Bone marrow (tissue), 2 donors: ENCODE results near the gene C6orf52.
"Not testable (repeated sequence)": the region's sequence is repeated elsewhere in the genome, so short reads cannot be mapped to it uniquely, and the experiment has no call there.

Source experiments
- DNase-seq, 2 donors: peaks; one replicate each; lab custom pipeline; 2025; lab: John Stamatoyannopoulos, UW

The C6orf52 gene

DNA sequence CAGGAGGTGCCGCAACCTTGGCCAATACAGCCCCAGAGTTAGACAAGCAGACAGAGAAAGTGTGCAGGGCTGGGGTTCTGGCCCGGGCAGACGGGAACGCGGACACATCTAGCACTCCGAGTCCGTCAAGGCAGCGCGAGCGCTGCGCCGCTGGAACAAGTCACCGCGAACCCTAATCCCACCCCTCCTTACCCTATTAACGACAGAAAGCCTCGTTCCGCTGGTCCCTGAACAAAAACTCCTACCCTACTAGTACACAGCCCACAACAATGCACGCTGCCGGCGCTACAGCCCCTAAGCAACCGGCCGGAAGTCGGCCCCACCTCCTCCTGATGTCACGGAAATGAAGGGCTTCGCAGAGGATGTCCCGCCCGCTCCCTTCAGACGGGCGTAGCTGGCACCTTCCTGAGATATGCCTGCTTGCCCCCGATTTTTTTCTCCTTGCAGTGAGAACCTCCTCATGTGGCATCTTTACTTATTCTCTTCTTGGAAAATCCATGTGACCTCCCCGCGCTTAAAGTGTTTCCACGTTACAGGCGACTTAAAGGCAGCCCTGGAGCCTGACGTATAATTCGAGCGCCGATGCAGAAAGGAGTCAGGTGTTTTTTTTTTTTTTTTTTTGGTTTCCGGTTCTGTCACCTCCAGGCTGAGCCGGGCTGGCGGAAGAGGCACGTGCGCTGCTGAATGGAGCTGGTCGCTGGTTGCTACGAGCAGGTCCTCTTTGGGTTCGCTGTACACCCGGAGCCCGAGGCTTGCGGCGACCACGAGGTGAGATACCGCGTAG, at the start of gene C6orf52, which contains the start of gene PAK1IP1:
C6orf52 (minus strand) TSS at position 315 of the 784 bp plus-strand sequence. CDS start 7,066 bp downstream, outside the sequence.
PAK1IP1 (plus strand) TSS at position 671 of the 784 bp plus-strand sequence; CDS start at position 685, 14 bp downstream.
- DNase-seq, result peak; percentile 89 to 90

DNA sequence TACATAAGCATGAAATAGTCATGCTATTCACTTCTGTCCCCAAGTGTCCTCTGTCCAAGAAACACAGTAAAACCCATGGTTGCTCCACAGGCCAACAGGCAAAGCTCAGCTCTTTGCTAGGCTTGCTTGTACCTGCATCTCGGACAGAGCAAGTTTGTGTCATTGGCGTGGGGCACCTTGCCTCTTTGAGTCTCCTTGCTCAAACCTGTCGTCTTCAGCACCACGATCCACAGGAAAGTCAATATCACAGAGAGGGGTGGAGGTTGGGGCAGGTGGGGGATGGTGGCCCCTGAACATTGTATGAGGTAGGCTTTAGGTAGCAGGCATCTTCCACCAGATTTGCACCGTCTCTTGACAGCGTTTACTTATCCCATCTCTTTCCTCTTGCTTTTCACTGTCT, 49.1 kb upstream of the C6orf52 start:
- no peak for DNase-seq

DNA sequence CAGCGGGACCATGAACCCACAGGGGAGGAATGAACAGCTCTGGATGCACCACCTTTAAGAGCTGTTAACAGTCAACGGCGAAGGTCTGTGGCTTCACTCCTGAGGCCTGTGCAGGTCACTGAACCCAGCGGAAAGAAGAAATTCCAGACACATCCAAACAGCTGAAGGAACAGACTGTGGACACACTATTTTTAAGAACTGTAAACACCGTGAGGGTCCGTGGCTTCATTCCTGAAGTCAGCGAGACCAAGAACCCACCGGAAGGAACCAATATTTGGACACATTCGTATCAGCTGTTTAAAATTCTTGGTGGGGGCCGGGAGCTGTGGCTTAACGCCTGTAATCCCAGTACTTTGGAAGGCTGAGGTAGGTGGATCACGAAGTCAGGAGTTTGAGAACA, 47.8 kb upstream of the C6orf52 start:
- no peak for DNase-seq

DNA sequence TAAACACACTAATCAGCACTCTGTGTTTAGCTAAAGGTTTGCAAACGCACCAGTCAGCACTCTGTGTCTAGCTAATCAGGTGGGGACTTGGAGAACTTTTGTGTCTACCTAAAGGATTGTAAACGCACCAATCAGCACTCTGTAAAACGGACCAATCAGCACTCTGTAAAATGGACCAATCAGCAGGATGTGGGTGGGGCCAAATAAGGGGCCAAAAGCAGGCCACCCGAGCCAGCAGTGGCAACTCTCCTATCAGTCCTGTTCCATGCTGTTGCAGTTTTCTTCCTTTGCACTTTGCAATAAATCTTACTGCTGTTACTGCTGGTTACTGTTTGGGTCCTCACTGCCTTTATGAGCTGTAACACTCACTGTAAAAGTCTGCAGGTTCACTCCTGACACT, 47.2 kb upstream of the C6orf52 start:
- DNase-seq, result not testable (repeated sequence)

DNA sequence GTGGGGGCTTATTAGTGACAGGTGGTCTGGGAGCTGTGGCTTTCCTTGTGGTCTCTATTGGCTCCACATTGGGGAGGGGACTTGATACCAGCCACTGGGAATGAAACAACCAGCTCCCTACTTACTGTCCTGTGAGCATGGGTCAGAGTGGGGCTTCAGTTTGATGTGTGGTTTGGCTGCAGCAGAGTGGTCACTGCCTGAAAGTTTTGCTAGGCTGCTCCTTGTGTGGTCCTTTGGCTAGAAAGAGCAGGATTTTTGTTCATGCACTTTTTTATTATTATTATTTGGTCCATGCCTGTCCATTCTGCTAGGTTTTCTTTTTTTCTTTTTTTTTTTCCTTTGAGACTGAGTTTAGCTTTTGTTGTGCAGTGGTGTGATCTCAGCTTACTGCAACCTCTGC, 45.6 kb upstream of the C6orf52 start:
- DNase-seq, result no peak

DNA sequence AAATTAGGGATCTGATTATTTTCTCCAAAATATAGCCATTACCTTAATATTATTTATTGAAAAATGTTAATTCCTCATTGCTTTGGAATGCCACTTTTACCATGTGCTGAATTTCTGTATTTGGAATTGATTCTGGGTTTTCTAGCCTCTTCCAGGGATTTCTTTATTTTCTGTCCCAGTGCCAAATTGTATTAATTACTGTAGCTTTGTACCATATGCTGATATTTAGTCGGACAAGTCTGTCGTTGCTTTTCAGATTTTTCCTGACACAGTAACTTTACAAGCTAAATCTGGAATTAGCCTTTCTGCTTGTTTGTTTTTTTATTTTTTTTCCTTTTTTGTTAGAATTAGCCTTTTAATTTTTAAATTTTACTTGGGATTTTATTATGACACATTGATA, 42.3 kb upstream of the C6orf52 start:
- no peak for DNase-seq

DNA sequence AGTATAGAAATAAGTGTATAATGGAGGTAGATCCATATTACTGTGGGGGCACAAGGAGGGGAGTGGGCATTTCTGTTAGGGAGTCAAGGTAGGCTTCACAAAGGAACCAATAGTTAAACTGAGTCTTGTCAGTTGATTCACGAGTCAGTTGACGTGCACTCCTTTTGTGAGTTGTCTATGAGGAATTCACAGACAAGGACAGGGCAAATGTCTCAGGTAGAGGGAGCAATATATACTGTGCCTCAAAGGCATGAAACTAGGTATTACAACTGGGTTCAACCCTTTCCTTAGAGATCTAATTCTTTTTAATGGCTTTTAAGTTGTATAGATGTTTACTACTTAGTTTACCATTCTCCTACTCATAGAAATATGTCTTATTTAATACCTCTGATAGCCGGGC, 39.4 kb upstream of the C6orf52 start:
- no peak for DNase-seq

DNA sequence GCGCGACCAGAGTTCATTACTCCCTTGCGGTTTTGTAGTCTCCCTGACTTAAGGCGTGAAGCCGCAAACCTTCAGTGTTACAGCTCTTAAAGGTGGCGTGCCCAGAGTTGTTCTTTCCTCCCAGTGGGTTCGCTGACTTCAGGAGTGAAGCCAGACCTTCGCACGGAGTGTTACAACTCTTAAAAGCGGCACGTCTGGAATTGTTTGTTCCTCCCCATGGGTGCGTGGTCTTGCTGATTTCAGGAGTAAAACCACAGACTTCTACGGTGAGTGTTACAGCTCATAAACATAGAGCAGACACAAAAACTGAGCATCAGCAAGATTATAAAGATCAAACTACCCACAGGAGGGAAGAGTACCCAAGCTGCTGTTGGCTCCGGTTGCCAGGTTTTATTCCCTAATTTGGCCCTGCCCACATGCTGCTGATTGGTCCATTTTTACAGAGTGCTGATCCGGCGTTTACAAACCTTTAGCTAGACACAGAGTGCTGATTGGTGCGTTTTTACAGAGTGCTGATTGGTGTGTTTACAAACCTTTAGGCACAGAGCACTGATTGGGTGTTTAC, 38.8 kb upstream of the C6orf52 start:
- no peak for DNase-seq

DNA sequence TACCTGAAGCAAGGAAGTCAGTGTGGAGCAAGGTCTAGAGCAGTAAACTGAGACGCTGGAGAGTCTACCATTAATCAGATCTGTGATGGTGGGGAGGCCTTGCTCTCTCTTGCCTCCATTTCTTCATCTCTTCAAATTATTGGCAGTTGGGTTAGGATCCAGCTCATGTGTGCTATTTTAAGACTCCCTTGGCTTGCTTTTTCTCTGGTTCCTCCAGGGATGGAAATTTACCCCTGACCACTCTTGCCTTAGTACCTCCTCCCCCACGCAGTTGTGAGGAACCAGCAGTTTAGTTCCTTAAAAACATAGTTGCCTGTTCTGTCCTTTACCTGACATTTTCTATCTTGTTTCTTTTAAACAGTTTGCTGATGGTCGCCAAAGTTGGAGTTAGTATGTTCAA, 35.8 kb upstream of the C6orf52 start:
- no peak for DNase-seq

DNA sequence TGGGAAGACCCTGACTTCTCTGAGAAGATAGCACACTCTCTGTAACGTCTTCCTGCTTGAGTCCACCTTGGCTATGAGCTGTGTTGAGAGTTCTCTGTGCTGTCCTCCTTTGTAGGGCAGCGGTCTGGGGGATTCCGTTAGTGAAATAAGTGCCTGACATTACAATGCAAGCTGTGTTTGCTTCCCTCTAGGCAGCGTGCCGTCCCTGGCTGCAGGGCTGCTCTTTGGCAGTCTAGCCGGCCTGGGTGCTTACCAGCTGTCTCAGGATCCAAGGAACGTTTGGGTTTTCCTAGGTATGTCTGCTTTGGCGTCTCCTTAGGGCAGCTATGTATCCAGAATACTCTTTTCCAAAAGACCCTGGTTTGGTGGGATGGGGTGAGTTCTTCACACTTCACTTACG, 31.3 kb upstream of the C6orf52 start:
- no peak for DNase-seq

DNA sequence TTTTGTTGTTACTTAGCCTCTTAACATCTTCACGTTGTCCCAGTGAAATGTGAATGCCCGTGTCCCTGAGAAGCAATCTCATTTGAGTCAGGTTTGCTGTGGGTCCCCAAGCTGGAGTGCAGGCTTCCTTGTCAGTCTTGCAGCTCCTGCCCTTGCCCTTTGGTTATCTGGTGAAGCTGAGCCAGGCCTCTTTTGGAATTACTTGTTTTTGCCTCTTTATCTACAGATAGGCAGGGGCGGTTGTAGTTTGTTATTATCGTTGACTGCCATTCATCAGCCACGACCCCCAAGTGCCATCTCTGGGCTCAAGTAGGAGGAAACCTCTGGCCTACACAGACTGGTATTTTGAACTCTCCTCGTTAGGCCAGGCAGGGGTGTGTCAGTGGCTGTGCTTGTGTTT, 30.6 kb upstream of the C6orf52 start:
- no peak for DNase-seq

DNA sequence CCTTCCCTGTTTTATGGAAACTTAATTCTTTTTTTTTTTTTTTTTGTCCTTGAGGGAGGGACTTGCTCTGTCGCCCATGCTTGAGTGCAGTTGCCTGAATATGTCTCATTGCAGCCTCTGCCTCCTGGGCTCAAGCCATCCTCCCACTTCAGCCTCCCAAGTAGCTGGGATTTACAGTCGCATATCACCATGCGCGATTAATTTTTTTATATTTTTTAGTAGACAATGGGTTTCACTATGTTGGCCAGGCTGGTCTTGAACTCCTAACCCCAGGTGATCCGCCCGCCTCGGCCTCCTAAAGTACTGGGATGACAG, 29.1 kb upstream of the C6orf52 start:
- no peak for DNase-seq

DNA sequence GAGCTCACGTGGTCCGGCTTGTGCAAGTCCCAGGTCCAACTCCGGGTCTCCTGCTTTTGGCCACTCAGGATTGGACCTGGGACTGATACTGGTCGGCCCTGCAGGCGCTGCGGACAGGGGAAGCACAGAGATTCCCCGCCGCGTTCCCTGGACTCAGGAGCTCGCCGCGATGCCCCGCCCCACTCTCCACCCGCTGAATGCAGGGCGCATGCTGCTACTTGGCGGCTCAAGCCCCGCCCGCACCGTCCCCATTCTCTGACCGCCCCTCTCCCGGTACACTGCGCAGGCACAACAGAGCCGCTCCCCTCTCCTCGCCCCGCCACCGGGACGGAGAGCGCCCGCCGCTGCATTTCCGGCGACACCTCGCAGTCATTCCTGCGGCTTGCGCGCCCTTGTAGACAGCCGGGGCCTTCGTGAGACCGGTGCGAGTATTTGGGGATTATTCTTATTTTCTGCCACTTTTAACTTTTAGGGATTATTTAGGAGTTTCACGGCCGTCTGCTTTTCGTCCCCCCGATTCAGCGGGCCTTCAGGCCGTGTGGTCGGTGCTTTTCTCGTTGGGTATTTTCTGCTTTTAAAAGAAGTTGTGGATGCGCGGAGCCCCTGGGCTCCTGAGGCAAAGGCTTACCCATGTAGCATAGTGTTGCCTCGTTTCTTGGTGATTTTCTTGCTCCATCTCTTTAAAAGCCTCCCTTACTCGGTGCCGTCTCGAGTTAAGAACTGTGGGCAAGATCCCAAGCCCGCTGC, 28.6 kb upstream of the C6orf52 start, which contains the start of gene TMEM14C:
TMEM14C (plus strand) TSS at position 251 of the 747 bp plus-strand sequence. CDS start 1,544 bp downstream, outside the sequence.
- peak; percentile 60 to 83 for DNase-seq

DNA sequence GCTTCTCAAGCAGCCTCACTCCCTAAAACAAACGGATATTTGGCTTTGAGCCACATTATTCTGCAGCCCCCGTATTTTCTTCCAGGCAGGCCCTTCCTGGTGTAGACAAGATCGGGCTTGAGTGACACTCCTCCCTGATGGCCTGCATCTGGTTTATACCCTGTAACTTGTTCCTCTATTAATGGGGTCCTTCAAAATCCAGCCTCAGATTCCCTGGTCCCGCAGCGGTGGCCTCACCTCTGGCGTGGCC, 28.1 kb upstream of the C6orf52 start:
- no peak for DNase-seq

DNA sequence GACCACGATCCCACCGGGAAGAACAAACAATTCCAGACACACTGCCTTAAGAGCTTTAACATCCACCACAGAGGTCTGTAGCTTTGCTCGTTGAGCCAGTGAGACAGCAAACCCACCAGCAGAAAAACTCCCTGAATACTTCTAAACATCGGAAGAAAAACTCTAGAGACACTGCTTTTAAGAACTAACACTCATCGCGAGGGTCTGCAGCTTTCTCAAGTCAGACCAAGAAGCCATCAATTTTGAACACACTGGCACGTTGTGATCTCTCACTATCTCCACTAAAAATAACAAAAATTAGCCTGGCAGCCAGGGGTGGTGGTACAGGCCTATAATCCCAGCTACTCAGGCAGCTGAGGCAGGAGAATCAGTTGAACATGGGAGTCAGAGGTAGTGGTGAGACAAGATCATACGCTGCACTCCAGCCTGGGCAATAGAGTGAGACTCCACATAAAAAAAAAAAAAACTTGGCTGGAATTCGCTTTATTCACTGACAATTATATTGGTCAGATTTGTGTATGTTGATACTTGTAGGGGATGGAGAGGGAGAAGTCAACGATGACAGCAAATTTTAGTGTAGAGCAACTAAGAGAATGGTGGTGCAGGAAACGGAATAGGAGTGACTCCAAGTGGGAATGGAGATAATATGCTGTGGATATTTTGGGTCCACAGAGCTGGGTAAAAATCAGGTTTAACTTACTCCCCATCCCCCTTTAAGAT, 27.6 kb upstream of the C6orf52 start:
- DNase-seq, result no peak

DNA sequence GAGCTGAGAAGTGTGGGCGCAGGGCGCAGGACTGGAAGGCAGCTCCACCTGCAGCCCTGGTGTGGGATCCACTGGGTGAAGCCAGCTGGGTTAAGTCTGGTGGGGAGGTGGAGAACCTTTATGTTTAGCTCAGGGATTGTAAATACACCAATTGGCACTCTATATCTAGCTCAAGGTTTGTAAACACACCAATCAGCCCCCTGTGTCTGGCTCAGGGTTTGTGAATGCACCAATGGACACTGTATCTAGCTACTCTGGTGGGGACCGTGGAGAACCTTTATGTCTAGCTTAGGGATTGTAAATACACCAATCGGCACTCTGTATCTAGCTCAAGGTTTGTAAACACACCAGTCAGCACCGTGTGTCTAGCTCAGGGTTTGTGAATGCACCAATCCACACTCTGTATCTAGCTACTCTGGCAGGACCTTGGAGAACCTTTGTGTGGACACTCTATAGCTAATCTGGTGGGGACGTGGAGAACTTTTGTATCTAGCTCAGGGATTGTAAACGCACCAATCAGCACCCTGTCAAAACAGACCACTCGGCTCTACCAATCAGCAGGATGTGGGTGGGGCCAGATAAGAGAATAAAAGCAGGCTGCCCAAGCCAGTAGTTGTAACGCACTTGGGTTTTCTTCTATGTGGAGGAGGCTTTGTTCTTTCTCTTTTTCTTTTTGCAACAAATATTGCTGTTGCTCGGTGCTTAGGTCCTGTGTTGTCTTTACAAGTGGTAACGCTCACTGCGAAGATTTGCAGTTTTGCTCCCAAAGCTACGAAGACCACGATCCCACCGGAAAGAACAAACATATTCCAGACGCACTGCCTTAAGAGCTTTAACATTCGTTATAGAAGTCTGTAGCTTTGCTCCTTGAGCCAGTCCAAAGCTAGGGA, 26.8 kb upstream of the C6orf52 start:
- DNase-seq, result not testable (repeated sequence)

DNA sequence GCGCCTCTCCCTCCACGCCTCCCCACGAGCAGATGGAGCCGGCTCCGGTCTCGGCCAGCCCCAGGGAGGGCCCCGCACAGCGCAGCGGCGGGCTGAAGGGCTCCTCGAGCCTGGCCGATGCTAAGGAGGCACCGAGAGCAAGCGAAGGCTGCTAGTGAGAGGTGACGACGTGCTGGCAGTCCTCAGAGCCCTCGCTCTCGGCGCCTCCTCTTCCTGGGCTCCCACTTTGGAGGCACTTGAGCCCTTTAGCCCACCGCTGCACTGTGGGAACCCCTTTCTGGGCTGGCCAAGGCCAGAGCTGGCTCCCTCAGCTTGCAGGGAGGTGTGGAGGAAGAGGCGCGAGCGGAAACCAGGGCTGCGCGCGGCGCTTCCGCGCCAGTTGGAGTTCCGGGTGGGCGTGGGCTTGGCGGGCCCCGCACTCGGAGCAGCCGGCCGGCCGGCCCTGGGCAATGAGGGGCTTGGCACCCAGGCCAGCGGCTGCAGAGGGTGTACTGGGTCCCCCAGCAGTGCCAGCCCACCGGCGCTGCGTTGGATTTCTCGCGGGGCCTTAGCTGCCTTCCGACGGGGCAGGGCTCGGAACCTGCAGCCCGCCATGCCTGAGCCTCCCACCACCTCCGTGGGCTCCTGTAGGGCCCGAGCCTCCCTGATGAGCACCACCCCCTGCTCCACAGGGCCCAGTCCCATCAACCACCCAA, 26.0 kb upstream of the C6orf52 start:
- peak; percentile 22 to 35 for DNase-seq

DNA sequence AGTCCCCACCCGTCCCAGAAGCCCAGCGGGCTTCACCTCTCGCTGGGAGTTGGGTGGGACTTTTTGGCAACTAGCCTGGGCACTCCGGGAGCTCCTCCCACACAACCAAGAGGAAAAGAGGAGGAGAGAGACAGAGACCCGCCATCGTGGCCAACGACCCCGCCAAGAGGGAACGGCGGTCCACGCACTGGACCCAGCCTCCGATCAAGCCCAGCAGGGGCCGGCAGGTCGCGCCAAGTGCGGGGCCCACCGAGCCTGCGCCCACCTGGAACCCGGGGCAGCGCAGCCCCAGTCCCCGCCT, 25.5 kb upstream of the C6orf52 start:
- no peak for DNase-seq

DNA sequence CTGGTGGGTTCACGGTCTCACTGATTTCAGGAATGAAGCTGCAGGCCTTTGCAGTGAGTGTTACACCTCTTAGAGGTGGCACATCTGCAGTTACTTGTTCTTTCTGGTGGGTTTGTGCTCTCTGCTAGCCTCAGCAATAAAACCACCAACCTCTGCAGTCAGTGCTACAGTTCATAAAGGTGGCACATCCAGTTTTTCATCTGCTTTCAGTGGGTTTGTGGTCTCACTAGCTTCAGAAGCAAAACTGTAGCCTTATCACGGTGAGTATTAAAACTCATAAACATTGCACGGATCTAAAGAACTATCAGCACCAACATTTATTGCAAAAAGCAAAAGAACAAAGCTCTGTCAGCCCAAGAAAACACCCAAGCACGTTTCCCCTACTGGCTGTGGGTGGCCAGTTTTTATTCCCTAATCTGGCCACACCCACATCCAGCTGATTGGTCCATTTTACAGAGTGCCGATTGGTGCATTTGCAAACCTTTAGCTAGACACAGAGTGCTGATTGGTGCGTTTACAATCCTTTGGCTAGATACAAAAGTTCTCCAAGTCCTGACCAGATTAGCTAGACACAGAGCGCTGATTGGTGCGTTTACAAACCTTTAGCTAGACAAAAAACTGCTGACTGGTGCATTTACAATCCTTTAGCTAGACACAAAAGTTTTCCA, 25.0 kb upstream of the C6orf52 start:
- no peak for DNase-seq

DNA sequence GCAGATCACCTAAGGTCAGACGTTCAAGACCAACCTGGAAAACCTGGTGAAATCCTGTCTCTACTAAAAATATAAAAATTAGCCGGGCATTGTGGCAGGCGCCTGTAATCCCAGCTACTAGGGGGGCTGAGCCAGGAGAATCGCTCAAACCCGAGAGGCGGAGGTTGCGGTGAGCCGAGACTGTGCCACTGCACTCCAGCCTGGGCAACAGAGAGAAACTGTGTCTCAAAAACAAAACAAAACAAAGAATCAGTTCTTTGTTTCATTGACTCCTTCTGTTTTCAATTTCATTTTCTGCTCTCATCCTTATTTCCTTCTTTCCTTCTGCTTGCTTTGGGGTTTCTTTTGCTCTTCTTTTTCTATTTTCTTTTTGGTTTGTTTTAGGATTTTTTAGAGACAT, 19.5 kb upstream of the C6orf52 start:
- no peak for DNase-seq

DNA sequence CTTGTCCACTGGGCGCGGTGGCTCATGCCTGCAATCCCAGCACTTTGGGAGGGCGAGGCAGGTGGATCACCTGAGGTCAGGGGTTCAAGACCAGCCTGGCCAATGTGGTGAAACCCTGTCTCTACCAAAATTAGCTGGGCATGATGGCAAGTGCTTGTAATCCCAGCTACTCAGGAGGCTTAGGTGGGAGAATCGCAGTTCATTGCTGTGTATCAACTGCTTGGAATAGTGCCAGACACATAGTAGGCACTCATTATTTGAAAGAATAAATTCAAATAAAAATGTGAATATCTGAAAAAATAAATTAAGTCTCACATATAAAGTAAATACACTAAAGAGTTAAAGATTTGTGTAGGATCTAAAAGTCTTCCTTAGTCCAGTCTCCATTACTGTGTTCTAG, 2.2 kb upstream of the C6orf52 start:
- DNase-seq, result no peak
